K562 (cell line): Measurements from ENCODE around the gene INTS6.

Experiments
- GATAD2B ChIP-seq: fragments of 450-650 bp; IDR thresholded peaks from 2 replicates; pipeline ENCODE4 v1.6.1; 2017; ENCODE audit warnings: mild to moderate bottlenecking, borderline replicate concordance
- JUNB ChIP-seq: fragments of 450-650 bp; formaldehyde crosslinking; conservative IDR thresholded peaks from 2 replicates; pipeline ENCODE4 v1.4.0; 2020; ENCODE audit warnings: mild to moderate bottlenecking
- SIN3A ChIP-seq, 2 experiments: fragments of 150-350 bp in 1 of 2; IDR thresholded peaks; 2 replicates each; pipeline ENCODE4 v1.6.1; 2011 to 2016; ENCODE audit warnings: borderline replicate concordance in 2 of 2, low read depth in 2 of 2, low read length in 2 of 2, mild to moderate bottlenecking in 2 of 2, moderate library complexity in 2 of 2; ENCODE audit not compliant: control insufficient read depth in 1 of 2
- TF ChIP-seq, protein P1 (sequence below): fragments of 250-450 bp; sonication (Bioruptor Pico); IDR thresholded peaks from 2 replicates; pipeline ENCODE4 v1.4.0; 2020; ENCODE audit warnings: borderline replicate concordance

DNA sequence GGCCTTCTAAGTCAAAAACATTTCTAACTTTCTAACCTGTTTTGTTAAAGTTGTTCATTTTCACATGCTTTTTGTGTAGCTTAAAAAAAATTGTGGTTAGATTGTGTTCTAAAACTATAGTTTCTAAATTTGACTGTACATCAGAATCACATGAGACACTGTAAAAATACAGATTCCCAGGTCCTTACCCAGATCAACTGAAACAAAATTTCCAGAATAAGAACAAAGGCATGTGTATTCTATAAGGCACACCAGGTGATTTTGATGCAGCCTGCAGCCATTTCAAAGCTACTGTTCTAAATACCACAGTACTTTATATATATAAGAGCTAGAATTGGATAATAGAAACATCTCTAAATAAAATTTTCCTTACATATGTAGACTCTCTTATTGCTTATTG lies 29.1 kb downstream of the INTS6 start:
- TF ChIP-seq GATAD2B (no peak), JUNB (CRISPR knock-in tag) (no peak), SIN3A (IDR thresholded peaks at IDR 0.05; ENCODE audit: borderline replicate concordance in 2 of 2, control insufficient read depth in 1 of 2, low read depth in 2 of 2, low read length in 2 of 2) (no peak)
- TF ChIP-seq, protein P1, sequence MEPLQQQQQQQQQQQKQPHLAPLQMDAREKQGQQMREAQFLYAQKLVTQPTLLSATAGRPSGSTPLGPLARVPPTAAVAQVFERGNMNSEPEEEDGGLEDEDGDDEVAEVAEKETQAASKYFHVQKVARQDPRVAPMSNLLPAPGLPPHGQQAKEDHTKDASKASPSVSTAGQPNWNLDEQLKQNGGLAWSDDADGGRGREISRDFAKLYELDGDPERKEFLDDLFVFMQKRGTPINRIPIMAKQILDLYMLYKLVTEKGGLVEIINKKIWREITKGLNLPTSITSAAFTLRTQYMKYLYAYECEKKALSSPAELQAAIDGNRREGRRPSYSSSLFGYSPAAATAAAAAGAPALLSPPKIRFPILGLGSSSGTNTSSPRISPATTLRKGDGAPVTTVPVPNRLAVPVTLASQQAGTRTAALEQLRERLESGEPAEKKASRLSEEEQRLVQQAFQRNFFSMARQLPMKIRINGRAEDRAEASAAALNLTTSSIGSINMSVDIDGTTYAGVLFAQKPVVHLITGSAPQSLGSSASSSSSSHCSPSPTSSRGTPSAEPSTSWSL (CRISPR knock-in tag), result no peak
